ENCODE data around the gene PEX7. TPM values are rescaled to one million over a fixed set of nuclear protein-coding genes. Genes with fewer than 3 reads are reported as not detected.

PEX7 gene
- total and polyA plus RNA-seq, 10 of the 15 experiments (the other 5 are each of a cell fraction or from before 2014, with no cell fraction given), result 0.58 to 12.4 (median 8.8) TPM

DNA sequence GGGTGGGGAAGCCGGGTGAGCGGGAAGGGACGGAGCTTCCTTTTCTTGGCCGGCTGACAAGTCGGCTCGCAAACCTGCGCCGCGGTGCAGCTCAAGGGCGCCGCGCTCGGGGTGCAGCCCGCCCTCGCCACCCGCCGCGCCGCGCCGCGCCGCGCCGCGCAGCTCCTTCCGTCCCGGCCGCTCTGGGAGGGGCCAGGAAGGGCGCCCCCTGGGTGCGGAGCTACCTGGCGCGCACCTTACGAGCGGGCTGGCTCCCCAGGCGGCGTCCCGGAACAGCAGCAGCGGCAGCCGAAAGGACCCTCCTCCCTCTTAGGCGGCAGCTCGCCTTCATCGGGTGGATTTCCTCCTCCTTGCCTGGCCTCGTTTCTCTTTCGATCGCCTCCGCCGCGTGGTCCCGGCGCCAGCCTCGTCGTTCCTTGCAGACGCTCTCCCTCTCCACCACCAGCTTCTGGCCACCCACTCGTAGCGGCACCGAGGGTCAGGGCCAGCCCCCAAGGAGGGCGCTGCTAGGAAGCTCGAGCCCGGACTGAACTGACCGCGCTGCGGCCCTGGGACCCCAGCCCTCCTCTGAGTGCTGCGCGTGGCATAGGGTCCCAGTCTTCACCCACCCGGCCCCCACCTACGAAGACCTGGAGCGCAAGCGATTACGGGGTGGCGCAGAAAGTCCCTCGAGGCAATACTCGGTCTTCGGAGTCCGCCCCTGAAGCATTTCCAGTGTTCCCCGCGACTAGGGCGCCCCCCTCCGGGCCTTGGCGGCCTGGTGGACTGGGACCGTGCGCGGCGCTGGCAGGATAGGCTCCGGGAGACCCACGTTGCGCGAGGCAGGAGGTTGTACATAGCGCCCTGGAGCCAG, 29.8 kb upstream of the PEX7 start, which contains the start of gene MAP3K5 (continued):
- TF ChIP-seq TAF1 (IDR thresholded peaks at IDR 0.05; ENCODE audit: borderline replicate concordance, low read depth, low read length) (peak; percentile 31; the same call in 1 of the 2 replicates), GABPA (IDR thresholded peaks at IDR 0.05; ENCODE audit: low read depth) (no peak), SREBF1 (IDR thresholded peaks at IDR 0.05; ENCODE audit: low read length) (no peak), RBBP5 (conservative IDR thresholded peaks at IDR 0.05) (no peak), ZNF274 (IDR thresholded peaks at IDR 0.05; ENCODE audit: insufficient read depth, insufficient read length) (no peak), NFYB (IDR thresholded peaks at IDR 0.05; ENCODE audit: insufficient read depth, low read depth, low read length) (no peak), RFX5 (IDR thresholded peaks at IDR 0.05; ENCODE audit: low read depth, low read length) (no peak), ATF7 (IDR thresholded peaks at IDR 0.05; ENCODE audit: low read depth) (0 out of 2 replicates have a peak, but pooled peaks have one; percentile 8), ZNF24 (IDR thresholded peaks at IDR 0.05) (peak; percentile 82), FOS (IDR thresholded peaks at IDR 0.05; ENCODE audit: borderline replicate concordance, extremely low read depth, insufficient read length) (no peak), ZNF217 (IDR thresholded peaks at IDR 0.05) (peak; percentile 43; the same call in 1 of the 2 replicates), BMI1 (IDR thresholded peaks at IDR 0.05; ENCODE audit: borderline replicate concordance) (no peak), SMAD1 (IDR thresholded peaks at IDR 0.05; ENCODE audit: low read depth, partially characterized antibody) (no peak), YBX1 (IDR thresholded peaks at IDR 0.05) (no peak)
- TF ChIP-seq, protein P1, sequence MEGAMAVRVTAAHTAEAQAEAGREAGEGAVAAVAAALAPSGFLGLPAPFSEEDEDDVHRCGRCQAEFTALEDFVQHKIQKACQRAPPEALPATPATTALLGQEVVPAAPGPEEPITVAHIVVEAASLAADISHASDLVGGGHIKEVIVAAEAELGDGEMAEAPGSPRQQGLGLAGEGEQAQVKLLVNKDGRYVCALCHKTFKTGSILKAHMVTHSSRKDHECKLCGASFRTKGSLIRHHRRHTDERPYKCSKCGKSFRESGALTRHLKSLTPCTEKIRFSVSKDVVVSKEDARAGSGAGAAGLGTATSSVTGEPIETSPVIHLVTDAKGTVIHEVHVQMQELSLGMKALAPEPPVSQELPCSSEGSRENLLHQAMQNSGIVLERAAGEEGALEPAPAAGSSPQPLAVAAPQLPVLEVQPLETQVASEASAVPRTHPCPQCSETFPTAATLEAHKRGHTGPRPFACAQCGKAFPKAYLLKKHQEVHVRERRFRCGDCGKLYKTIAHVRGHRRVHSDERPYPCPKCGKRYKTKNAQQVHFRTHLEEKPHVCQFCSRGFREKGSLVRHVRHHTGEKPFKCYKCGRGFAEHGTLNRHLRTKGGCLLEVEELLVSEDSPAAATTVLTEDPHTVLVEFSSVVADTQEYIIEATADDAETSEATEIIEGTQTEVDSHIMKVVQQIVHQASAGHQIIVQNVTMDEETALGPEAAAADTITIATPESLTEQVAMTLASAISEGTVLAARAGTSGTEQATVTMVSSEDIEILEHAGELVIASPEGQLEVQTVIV (IDR thresholded peaks at IDR 0.05; ENCODE audit: borderline replicate concordance, partially characterized antibody), result peak; percentile 17
- TF ChIP-seq, protein P2, sequence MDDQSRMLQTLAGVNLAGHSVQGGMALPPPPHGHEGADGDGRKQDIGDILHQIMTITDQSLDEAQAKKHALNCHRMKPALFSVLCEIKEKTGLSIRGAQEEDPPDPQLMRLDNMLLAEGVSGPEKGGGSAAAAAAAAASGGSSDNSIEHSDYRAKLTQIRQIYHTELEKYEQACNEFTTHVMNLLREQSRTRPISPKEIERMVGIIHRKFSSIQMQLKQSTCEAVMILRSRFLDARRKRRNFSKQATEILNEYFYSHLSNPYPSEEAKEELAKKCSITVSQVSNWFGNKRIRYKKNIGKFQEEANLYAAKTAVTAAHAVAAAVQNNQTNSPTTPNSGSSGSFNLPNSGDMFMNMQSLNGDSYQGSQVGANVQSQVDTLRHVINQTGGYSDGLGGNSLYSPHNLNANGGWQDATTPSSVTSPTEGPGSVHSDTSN (IDR thresholded peaks at IDR 0.05; ENCODE audit: insufficient replicate concordance, low read depth, low read length), result no peak
- TF ChIP-seq, protein P3, sequence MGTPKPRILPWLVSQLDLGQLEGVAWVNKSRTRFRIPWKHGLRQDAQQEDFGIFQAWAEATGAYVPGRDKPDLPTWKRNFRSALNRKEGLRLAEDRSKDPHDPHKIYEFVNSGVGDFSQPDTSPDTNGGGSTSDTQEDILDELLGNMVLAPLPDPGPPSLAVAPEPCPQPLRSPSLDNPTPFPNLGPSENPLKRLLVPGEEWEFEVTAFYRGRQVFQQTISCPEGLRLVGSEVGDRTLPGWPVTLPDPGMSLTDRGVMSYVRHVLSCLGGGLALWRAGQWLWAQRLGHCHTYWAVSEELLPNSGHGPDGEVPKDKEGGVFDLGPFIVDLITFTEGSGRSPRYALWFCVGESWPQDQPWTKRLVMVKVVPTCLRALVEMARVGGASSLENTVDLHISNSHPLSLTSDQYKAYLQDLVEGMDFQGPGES (IDR thresholded peaks at IDR 0.05), result no peak
- TF ChIP-seq, protein P4, sequence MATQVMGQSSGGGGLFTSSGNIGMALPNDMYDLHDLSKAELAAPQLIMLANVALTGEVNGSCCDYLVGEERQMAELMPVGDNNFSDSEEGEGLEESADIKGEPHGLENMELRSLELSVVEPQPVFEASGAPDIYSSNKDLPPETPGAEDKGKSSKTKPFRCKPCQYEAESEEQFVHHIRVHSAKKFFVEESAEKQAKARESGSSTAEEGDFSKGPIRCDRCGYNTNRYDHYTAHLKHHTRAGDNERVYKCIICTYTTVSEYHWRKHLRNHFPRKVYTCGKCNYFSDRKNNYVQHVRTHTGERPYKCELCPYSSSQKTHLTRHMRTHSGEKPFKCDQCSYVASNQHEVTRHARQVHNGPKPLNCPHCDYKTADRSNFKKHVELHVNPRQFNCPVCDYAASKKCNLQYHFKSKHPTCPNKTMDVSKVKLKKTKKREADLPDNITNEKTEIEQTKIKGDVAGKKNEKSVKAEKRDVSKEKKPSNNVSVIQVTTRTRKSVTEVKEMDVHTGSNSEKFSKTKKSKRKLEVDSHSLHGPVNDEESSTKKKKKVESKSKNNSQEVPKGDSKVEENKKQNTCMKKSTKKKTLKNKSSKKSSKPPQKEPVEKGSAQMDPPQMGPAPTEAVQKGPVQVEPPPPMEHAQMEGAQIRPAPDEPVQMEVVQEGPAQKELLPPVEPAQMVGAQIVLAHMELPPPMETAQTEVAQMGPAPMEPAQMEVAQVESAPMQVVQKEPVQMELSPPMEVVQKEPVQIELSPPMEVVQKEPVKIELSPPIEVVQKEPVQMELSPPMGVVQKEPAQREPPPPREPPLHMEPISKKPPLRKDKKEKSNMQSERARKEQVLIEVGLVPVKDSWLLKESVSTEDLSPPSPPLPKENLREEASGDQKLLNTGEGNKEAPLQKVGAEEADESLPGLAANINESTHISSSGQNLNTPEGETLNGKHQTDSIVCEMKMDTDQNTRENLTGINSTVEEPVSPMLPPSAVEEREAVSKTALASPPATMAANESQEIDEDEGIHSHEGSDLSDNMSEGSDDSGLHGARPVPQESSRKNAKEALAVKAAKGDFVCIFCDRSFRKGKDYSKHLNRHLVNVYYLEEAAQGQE (IDR thresholded peaks at IDR 0.05; ENCODE audit: low read depth, low read length), result no peak; the same call in 1 of the 2 replicates
- TF ChIP-seq, protein P5, sequence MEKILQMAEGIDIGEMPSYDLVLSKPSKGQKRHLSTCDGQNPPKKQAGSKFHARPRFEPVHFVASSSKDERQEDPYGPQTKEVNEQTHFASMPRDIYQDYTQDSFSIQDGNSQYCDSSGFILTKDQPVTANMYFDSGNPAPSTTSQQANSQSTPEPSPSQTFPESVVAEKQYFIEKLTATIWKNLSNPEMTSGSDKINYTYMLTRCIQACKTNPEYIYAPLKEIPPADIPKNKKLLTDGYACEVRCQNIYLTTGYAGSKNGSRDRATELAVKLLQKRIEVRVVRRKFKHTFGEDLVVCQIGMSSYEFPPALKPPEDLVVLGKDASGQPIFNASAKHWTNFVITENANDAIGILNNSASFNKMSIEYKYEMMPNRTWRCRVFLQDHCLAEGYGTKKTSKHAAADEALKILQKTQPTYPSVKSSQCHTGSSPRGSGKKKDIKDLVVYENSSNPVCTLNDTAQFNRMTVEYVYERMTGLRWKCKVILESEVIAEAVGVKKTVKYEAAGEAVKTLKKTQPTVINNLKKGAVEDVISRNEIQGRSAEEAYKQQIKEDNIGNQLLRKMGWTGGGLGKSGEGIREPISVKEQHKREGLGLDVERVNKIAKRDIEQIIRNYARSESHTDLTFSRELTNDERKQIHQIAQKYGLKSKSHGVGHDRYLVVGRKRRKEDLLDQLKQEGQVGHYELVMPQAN (conservative IDR thresholded peaks at IDR 0.05), result peak; percentile 71
